ENCODE data around the gene SMARCB1. TPM values are rescaled to one million over a fixed set of nuclear protein-coding genes. Genes with fewer than 3 reads are reported as not detected.

The SMARCB1 gene
- total RNA-seq, 2 donors from 2014 or later = 51.4 to 70.1 TPM

DNA sequence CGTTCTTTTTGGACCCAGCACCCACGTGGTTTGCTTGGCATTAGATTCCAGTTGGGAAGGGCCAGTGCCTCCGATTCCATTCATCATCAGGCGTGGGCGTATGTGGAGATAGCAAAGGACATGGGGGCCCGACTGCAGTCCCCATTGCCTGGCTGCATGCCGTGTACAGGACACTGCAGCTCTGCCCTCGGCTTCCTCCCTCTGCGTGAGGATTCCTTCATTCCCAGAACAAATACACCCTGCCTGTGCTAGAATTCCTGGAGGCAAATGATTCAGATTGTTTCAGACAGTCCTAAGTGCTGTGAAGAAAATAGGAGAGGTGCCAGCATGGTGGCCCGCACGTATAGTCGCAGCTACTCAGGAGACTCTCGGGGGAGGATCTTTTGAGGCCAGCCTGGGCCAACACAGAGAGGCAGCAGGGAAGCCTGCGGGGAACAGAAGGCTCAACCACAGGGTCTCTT is 36.6 kb downstream of the SMARCB1 start:
- peaks cover 81% of the 10 kb centered on the region for H3K36me3 Mint-ChIP-seq (ENCODE audit: low read depth)
- ATAC-seq (replicated peaks) = no peak
- no peaks in the 10 kb centered on the region for H3K27me3 Mint-ChIP-seq
- H3K4me3 Mint-ChIP-seq = no peak overlapping the region
- H3K27ac Mint-ChIP-seq = peak overlapping the region; percentile 92
- H3K9me3 Mint-ChIP-seq = no peaks in the 10 kb centered on the region
- H3K4me1 Mint-ChIP-seq = peaks cover 6% of the 10 kb centered on the region

GRCh38 chr22:23824476-23825245 is 37.9 kb downstream of the SMARCB1 start:
- no peak for ATAC-seq (replicated peaks)
- Mint-ChIP-seq H3K9me3 (no peaks in the 10 kb centered on the region), H3K27me3 (no peaks in the 10 kb centered on the region), H3K36me3 (ENCODE audit: low read depth) (peaks cover 79% of the 10 kb centered on the region), H3K27ac (peak overlapping the region; percentile 92), H3K4me3 (no peak overlapping the region), H3K4me1 (peaks cover 6% of the 10 kb centered on the region)

DNA sequence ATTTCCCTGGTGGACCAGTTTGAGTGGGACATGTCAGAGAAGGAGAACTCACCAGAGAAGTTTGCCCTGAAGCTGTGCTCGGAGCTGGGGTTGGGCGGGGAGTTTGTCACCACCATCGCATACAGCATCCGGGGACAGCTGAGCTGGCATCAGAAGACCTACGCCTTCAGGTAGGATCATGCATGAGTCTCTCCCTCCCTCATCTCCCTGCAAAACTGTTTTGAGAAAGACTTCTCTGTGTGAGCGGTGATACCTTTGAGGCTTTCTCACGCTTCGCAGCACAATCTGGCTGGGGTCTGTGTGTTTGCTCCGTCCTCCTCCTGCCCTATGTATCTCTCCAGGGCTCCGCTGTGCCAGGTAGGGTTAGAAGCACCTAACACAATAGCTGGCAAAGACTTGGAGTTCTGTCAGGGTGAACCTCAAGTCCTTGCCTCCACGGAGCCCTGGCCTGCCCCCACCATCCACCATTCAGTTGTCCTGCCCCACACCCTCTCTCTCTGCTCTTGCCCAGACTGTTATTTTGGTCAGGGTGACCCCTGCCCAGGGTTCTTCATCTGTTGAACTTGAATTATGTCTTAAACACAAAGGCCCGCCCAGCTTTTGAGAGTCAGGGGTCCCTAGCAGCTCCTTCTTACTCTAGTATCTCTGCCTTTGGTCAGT is 38.6 kb downstream of the SMARCB1 start:
- no peak for ATAC-seq (replicated peaks)
- H3K27ac Mint-ChIP-seq = peak overlapping the region; percentile 82
- H3K27me3 Mint-ChIP-seq = no peaks in the 10 kb centered on the region
- no peaks in the 10 kb centered on the region for H3K9me3 Mint-ChIP-seq
- H3K36me3 Mint-ChIP-seq (ENCODE audit: low read depth) = peaks cover 79% of the 10 kb centered on the region
- peaks cover 4% of the 10 kb centered on the region for H3K4me1 Mint-ChIP-seq
- H3K4me3 Mint-ChIP-seq = no peak overlapping the region

- Mint-ChIP-seq H3K4me3 (no peak overlapping the region), H3K36me3 (ENCODE audit: low read depth) (peaks cover 75% of the 10 kb centered on the region), H3K27ac (peak overlapping the region; percentile 82), H3K4me1 (no peaks in the 10 kb centered on the region), H3K9me3 (no peaks in the 10 kb centered on the region), H3K27me3 (no peaks in the 10 kb centered on the region)
- no peak for ATAC-seq (replicated peaks)
Measured at GRCh38 chr22:23826510-23827350, 40.0 kb downstream of the SMARCB1 start.

- Mint-ChIP-seq H3K4me3 (no peak overlapping the region), H3K27ac (no peak overlapping the region), H3K36me3 (ENCODE audit: low read depth) (peaks cover 67% of the 10 kb centered on the region), H3K27me3 (no peaks in the 10 kb centered on the region), H3K4me1 (no peaks in the 10 kb centered on the region), H3K9me3 (no peaks in the 10 kb centered on the region)
- no peak for ATAC-seq (replicated peaks)
Measured at GRCh38 chr22:23827351-23827995, 40.7 kb downstream of the SMARCB1 start.

DNA sequence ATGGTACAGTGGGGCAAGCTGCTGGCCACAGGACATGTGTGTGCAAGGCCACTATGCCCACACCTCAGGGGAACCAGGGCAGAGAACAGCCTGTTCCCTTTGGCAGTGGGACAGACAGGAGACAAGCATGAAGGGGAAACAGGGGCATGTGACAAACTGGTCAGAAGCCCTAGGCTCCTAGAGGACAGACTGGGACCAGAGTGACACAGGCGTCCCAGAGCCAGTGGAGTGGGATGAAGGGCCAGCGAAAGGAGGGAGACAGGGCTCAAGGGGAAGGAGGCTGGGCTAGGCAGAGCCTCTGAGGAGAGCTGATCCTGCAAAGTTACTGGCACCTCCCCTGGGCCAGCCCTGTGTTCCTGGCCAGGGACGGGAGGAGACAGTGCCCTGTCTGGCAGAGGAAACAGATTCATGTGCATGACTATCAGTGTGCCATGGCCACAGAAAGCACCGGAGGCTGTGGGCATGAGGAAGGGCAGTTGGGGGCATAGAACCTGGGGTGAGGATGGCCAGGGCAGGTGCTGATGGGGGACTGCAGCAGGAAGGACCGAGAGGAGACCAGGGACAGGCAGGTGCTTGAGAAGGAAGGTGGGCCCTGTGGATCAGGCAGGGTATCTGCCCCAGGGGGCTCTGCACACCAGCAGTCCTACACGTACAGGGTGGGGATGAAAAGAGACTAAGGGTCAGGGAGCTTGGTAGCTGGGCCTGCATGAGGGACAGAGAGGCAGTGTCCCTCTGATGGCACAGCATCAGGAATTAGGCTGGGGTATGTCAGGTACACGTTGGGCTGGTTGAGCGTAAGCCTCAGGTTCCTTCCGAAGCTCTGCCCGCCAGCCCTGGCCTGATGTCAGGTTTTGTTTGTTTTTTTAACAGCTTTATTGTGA is 42.3 kb downstream of the SMARCB1 start:
- no peak for ATAC-seq (replicated peaks)
- Mint-ChIP-seq H3K27ac (peak overlapping the region; percentile 35), H3K9me3 (no peaks in the 10 kb centered on the region), H3K4me3 (no peak overlapping the region), H3K27me3 (no peaks in the 10 kb centered on the region), H3K4me1 (no peaks in the 10 kb centered on the region), H3K36me3 (ENCODE audit: low read depth) (peaks cover 51% of the 10 kb centered on the region)

GRCh38 chr22:23829845-23830372 is 43.1 kb downstream of the SMARCB1 start:
- no peak for ATAC-seq (replicated peaks)
- Mint-ChIP-seq H3K9me3 (no peaks in the 10 kb centered on the region), H3K27ac (no peak overlapping the region), H3K4me3 (no peak overlapping the region), H3K36me3 (ENCODE audit: low read depth) (peaks cover 44% of the 10 kb centered on the region), H3K27me3 (no peaks in the 10 kb centered on the region), H3K4me1 (no peaks in the 10 kb centered on the region)

DNA sequence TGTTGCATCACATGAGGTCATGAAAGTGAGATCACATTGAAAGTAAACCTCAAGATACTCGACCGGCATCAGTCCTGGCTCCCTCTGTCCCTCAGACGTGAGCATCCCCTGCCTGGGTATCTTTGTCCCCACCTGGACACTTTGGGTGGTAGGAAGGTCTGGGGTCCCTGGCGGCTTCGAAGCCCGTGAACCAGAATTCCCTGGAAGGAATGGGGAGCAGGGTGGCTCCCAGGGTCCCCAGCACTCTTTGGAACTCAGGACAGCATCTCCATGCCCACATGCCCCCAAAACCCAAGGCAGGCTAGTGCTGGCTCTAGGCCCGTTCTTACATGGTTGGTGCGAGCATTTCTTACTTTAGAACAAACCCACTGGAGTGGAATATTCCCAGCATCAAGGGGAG is 44.5 kb downstream of the SMARCB1 start:
- no peaks in the 10 kb centered on the region for H3K9me3 Mint-ChIP-seq
- H3K27me3 Mint-ChIP-seq = no peaks in the 10 kb centered on the region
- H3K4me1 Mint-ChIP-seq = no peaks in the 10 kb centered on the region
- ATAC-seq (replicated peaks) = no peak
- peak overlapping the region; percentile 28 for H3K27ac Mint-ChIP-seq
- H3K4me3 Mint-ChIP-seq = no peak overlapping the region
- H3K36me3 Mint-ChIP-seq (ENCODE audit: low read depth) = peaks cover 31% of the 10 kb centered on the region

DNA sequence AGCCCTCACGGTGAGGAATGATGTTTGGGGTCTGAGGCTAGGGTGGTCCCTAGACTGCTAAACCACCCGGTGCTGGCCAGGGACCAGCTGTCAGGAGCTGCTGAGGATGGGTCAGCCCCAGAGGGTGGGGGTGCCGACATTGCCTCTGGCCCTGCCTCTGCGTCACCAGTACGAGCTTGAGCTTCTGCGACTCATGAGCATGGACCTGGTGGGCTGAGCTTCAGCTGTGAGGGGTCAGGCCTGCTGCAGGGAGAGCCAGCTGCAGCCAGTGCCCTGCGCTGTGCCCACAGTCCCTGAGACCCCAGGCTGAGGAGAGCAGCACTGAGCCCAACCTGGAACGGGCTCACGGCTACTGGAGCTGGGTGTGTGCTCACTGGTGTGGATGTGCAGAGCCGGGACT is 45.0 kb downstream of the SMARCB1 start:
- Mint-ChIP-seq H3K9me3 (no peaks in the 10 kb centered on the region), H3K4me3 (no peak overlapping the region), H3K36me3 (ENCODE audit: low read depth) (peaks cover 27% of the 10 kb centered on the region), H3K27ac (no peak overlapping the region), H3K4me1 (no peaks in the 10 kb centered on the region), H3K27me3 (no peaks in the 10 kb centered on the region)
- no peak for ATAC-seq (replicated peaks)

GRCh38 chr22:23832226-23833016 is 45.7 kb downstream of the SMARCB1 start:
- no peak overlapping the region for H3K27ac Mint-ChIP-seq

DNA sequence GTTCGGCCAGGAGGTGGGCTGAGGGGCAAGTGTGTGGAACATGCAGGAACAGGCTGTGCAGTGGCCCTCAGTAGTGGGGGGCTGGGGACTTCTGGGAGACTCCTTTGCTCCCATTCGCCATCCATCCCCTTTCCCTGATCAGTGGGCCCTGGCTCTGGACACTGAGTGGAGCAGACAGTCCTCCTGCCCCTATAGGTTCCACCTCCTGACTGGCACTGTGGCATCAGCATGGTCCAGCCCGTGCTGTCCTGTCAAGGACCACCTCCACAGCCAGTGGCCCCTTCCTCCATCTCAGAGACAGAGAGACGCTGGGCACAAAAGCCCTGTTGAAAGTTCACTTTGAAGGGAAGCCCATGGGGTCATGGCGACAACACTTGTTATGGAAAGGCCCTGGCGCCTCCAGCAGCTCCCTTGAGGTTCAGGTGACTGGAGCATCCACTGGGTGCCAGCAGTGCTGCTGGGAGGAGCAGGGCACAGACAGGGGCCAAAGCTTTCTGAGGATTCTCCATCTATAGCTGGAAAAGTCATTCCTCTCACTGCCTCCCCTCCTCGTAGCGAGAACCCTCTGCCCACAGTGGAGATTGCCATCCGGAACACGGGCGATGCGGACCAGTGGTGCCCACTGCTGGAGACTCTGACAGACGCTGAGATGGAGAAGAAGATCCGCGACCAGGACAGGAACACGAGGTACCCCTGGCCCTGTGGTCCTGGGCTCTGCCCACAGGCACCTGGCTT is 46.4 kb downstream of the SMARCB1 start:
- no peaks in the 10 kb centered on the region for H3K27me3 Mint-ChIP-seq
- H3K9me3 Mint-ChIP-seq = no peaks in the 10 kb centered on the region
- peaks cover 5% of the 10 kb centered on the region for H3K4me1 Mint-ChIP-seq
- no peak overlapping the region for H3K4me3 Mint-ChIP-seq
- no peak overlapping the region for H3K27ac Mint-ChIP-seq
- peaks cover 31% of the 10 kb centered on the region for H3K36me3 Mint-ChIP-seq (ENCODE audit: low read depth)
- no peak for ATAC-seq (replicated peaks)

More at GRCh38 chr22:23832226-23833016, 45.7 kb downstream of the SMARCB1 start:
- Mint-ChIP-seq H3K36me3 (ENCODE audit: low read depth) (peaks cover 27% of the 10 kb centered on the region), H3K9me3 (no peaks in the 10 kb centered on the region), H3K4me1 (no peaks in the 10 kb centered on the region), H3K27me3 (no peaks in the 10 kb centered on the region), H3K4me3 (no peak overlapping the region)
- no peak for ATAC-seq (replicated peaks)

DNA sequence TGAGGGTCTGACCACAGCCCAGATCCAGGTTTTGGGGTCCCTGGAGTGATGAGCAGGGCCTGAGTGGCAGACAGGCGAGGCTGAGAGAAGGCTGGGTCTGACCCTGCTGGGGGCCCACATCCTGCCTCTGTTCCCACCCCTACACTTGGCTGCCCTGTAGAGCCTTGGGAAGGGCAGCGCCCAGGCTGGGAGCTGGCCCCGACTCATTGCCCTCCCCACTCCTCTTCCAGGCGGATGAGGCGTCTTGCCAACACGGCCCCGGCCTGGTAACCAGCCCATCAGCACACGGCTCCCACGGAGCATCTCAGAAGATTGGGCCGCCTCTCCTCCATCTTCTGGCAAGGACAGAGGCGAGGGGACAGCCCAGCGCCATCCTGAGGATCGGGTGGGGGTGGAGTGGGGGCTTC is 47.1 kb downstream of the SMARCB1 start:
- Mint-ChIP-seq H3K9me3 (no peaks in the 10 kb centered on the region), H3K36me3 (ENCODE audit: low read depth) (peaks cover 29% of the 10 kb centered on the region), H3K4me1 (peaks cover 8% of the 10 kb centered on the region), H3K4me3 (no peak overlapping the region), H3K27ac (no peak overlapping the region), H3K27me3 (no peaks in the 10 kb centered on the region)
- no peak for ATAC-seq (replicated peaks)

All from activated T-helper 17 cell treated with anti-CD3 and anti-CD28 coated beads, Interleukin-2, amount 50 U/mL, for 72 hours (primary cell).